Fibroblast of skin of scalp (primary cell): ENCODE measurements around the gene MAGI1.

Experiments
- DNase-seq: peaks from one replicate; pipeline ENCODE4 v3.0.0-alpha.2; 2013

MAGI1 gene

DNA sequence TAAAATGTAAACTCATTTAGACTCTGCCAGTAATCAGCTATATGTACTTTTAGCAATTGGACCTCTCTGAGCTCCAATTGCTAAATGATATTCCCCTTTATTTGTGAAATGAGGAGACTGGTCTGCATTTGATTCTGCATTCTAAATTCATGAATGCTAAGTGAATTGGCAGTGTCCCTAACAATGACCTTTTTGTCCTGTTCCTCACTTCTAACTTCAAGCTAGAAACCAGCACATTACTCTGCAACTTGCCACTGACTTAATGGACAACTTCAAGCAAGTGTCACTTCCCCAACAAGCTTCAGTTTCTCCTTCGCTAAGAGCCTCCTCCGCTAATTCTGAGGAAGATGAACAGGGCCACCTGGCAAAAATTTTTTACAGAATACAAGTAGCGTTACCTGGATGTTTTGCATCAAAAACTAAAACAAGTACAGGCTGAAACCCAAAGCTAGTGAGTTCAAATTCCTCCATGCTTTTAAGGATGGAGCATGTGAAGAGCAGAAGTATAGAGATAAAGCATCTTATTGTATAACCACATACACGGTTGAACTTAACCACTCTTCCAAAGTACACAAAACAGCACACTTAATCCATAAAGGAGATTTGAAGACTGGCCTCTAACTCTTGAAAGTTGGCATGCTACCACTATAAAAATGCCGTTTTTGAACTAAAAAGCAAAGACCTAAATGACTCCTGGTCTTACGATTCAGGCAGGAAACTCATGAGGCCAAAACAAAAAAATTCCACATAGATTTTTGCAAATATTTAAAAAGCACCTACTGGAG is 207.6 kb downstream of the MAGI1 start:
- no peak for DNase-seq

DNA sequence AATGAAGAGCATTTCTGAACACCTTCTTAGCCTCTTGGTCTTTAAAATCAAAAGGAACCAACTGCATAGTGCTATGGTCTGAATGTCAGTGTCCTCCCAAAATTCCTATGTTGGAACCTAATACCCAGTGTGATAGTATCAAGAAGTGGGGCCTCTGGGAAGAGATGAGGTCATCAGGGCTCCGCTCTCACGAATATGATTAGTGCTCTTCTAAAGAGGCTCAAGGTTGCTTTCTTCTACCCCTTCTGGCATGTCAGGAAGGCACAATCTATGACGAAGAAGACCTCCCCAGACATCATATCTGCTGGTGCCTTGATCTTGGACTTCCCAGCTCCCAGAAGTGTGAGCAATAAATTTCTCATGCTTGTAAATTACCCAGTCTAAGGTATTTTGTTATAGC is 209.5 kb downstream of the MAGI1 start:
- DNase-seq = no peak

DNA sequence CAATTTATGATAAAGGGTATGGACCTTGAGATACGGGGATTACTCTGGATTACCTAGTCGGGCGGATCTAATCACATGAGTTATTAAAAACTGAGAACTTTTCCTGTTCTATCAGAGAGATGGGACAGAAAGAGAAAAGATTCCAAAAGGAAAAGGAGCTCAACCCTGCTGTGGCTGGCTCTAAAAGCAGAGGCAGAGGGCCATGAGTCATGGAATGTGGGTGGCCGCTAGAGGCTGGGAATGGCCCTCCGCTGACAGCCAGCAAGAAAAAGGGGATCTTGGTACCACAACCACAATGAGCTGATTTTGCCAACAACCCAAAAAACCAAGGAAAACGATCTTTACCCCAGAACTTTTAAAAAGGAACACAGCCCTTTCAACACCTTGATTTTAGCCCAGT is 210.0 kb downstream of the MAGI1 start:
- peak; percentile 61 for DNase-seq

DNA sequence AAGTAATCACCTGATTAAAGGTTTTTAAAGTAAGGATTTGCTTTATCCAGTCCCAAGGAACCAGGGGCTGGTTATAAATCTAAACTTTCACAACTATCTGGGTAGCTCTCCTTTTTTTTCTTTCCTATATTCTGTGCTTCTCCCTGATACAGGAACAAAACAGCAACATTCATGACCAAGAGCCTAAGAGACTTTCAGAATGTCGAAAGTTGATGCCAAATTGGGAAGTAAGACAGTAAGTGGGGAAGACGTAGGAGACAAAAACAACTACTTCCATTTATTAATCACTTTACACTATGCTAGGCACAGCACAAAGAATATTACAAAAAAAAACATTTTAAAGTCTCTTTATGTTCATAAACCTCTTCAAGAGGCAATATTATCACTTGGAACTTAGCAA is 211.6 kb downstream of the MAGI1 start:
- no peak for DNase-seq

DNA sequence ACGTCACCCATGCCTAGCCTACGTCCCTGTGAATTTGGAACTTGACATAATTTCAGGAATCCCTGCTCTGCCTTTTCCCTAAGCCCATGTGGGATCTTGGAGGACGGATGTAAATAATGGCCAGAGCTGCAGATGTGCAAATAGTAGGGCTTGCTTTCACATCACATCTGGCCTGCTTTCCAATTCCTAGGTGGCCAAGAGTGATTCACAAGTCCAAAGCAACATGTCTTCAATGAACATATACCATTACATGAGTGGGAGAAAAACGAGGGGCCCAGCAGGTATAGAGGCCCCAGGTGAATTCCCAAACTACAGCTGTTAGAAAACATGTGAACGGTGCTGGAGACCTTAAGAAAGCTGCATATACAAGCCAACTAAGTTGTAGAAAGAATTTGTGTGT is 214.6 kb downstream of the MAGI1 start:
- no peak for DNase-seq

DNA sequence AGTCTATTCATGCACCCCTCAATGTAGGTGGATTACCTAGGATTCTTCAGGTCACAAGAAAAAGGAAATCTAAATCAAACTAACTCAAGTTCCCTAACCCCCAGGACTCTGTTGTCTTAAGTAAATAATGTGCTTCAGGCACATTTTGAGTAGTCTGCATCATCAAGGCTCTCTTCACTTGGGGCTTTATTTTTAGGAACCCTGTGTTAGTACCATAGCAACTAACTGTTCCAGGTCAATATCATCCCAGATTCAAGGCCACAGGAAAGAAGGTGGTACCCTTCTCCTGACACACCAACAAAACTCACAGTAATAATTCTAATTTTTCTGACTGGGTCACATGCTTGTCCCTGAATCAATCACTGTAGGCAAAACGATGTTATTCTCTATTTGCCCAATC is 218.1 kb downstream of the MAGI1 start:
- DNase-seq = no peak

DNA sequence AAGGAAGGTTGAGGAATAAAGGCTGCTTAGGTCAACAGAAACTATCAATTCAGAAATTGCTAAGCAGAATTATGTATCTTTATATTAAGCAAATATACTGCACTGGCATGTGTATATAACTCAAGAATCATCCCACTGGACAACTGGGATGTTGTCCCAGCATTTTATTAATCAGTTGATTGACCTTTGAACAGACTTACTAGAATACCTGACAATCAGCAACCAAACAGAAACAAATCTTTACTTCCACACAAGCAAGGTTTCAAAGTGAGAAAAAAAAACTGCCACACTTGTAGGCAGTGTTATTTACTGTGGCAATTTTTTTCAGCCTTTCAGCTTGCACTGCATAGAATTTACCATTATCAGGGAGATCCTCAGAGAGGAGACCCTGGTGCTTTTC is 218.8 kb downstream of the MAGI1 start:
- DNase-seq = no peak

DNA sequence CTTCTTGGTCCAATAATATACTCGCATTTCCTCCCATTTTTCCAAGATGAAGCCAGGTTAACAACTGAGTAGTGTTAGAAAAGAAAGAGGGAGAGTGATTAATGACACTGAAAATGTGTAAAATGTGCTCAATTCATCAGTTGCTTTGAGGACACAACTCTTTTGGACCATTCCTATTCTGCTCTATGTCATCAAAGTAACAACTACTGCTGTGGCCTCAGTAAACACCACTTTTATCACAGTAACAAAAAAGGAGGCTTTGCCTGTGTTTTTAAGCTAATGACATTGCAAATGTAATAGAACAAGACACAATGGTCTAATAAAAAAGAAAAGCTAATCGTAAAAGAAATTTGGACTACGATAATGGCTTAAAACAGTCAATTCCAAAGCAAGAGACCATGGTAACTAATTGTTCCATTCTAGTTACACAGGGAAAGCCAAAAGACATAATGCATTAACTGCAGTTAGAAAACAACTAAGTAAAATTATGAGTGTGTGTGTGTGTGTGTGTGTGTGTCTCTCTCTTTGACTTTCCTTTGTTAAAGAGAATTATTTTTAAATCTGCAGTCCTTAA is 221.1 kb downstream of the MAGI1 start:
- no peak for DNase-seq

DNA sequence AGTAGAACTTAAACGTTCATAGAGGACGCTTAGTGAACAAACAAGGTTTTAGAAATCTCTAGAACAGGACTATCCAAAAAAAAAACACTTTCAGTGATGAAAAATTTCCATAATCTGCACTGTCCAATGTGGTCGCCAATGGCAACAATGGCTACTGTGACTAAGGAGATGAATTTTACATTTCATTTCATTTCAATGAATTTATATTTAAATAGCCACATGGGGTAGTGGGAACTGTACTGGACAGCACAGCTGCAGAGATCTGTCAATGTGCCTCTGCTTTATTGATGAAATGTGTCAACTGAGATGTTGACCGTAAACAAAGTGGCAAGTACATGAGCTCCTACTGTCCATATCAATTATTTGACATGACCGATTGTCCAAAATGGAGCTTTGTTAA is 222.5 kb downstream of the MAGI1 start:
- no peak for DNase-seq

DNA sequence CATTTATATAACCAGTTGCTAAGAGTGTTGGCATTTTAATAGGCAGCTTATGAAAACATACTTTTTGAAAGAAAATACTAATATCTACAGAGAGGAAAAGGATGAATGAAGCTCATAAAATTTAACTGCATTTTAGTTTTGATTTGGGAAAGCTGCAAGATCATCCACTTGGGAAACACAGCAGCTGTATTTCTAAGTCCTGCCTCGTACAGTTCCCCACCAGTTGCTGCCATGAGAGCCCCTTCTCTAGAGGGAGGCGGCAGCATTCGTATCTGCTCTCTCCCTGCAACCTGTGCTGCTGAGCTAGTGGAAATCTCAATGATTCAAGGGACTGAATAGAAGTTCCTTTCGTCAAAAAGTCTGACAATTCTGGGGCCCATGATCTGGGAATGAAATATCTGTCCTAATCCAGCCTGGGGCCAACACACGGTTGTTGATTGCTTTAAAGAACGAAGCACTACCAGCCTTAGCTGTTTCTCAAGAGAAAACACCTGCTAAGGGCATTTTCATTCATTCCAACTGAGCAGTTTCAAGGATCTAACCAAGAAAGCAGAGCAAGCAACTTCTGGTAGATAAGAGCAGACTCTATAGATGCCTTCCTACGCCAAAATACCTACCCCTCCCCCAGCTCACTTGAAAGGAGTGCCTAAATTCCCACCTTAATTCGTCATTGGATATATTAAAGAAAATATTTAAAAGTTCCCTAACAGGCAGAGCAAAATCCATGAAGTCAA is 223.7 kb downstream of the MAGI1 start:
- no peak for DNase-seq

DNA sequence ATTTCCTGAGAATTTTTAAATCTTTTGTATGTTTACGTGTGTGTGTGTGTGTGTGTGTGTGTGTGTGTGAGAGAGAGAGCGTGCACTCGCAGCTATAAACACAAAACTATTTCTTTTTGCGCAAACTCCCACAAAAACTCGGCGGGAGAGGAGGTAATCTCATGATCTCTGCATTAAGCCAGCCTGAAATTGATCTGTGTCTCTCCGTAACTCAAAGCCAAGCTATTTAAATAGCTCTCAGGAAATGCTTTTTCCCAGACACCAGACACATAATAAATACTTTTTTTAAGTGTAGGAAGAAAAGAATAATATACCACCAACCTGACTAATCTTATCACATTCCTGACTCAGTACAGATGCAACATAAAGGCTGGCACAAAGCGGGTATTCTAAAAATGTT is 226.8 kb downstream of the MAGI1 start:
- DNase-seq = no peak

DNA sequence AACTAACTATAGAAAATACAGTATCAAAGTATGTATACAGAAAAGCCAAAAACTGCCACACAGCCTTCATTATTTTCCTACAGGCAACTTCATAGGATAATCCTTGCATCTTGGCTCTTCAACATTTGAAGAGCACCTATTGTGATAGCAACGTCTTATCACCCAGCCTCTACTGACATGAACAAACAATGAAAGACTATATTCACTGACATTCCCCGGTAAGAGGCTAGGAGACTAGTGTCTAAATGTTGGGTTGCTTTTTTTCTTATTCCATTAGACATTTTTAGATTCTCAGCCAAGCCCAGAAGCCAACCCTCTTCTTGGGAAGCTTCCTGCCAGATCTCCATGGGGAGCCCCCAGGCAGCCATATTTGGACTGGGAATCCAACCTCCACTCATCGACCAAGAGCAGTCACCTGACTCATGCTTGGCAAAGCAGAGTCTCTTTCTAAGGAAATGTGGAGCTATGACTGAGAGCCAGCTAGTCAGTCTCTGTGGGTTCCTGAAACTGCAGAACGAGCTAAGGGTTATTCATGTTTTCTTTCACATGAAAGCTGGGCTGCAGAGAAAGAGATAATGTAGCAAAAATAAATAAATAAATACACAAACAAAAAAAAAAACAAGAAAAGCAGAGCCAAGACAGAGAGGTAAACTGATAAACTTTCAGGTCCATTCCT is 227.5 kb downstream of the MAGI1 start:
- peak; percentile 82 for DNase-seq

DNA sequence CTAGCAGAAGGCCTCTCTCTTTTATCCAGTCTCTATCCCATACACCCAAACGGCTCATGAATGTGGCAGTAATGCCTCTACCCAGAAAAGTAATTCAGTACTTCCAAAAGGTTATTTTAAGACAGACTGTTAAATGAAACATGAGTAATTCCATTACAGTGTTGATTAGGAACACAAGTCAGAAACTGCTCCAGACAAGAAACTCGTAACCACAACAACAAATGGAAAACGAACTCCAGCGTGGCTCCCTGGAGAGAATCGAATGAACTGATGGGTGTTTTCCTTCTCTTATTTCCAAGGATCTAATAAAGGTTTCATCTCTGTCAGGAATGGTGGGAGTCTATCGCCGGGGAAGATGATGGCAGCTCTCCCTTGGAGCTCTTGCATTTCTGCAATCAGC is 228.4 kb downstream of the MAGI1 start:
- peak; percentile 35 for DNase-seq

DNA sequence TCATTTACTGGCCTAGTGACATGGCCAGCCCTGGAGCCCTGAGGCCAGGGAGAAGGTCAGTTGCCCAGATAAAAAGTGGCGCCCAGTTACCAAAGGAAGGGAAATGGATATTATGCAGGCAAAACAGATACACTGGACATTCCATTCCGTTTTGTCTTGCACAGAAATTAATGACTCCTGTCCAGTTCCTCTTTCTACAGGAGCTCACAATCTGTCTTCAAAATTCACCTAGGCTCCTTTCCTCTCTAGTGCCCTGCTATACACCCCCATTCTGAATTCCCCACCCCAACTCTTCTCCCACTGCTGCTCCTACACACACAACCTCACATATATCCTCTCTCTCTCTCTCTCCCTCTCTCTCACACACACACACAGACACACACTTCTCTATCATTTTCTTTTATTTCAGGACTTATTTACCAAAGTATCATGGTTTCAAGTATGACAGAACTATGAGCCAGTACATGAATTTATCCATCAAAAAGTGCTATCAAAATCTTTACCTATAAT is 229.0 kb downstream of the MAGI1 start:
- DNase-seq = no peak

DNA sequence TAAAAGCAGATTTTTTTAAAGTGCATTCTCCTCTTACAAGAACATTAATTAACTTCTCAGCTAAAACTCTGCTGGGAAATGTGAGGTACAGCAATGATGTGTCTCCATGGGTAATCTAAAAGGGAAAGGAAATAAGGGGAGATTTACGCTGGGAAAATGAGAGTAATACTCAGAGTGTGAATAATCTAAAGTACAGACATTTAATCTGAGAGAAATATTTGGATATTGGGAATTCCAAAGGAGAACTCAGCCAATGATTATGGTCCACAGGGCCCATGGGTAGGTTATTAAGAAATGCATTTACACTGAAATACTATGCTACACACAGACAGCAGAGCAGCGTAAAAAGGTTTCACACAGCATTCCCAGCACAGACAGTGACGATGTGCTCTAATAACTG is 229.9 kb downstream of the MAGI1 start:
- no peak for DNase-seq

DNA sequence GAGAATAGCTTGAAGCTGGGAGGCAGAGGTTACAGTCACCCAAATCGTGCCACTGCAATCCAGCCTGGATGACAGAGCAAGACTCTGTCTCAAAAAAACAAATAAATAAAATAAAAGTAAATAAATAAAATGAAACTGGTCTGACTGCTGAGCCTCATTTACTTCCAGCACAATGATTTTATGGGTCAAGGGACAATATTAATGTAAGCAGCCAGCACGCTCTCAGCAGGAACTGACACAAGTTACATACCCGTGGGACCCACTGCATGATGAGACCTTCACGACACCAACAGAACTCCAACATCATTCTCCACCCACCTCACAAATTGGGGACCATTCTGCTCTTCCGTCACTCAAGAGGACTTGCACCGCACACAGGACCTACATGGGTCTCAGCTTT is 230.3 kb downstream of the MAGI1 start:
- no peak for DNase-seq

DNA sequence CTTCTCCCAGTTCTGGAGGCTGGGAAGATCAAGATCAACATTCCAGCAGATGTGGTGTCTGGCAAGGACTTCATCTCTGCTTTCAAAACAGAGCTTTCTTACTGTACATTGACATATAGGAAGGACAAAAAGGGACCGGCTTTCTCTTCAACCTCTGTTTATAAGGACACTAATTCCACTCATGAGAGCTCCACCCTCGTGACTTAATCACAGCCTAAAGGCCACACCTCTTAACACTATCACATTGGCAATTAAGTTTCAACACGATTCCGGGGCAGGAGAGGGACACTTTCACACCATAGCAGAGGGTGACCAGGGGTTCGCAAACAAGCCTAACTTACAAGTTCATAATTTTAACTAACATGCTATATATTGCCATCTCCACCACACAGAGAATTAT is 231.5 kb downstream of the MAGI1 start:
- no peak for DNase-seq

DNA sequence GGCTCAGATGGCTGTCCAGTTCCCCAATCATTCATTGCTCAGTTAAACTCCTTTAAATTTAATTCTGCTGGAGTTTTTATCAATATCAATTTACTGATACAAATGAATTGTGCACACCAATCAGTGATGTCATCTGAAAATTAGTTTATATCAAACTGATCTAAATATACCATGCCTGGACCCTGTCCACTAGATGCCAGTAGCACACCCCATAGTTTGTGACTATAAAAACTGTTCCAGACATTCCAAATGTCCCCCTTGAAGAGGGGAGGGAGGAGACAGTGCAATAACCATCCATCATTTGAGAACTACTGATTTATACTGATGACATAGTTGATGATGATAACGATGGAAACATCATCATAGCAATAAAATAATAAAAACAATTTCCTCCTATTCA is 232.1 kb downstream of the MAGI1 start:
- DNase-seq = peak; percentile 22

DNA sequence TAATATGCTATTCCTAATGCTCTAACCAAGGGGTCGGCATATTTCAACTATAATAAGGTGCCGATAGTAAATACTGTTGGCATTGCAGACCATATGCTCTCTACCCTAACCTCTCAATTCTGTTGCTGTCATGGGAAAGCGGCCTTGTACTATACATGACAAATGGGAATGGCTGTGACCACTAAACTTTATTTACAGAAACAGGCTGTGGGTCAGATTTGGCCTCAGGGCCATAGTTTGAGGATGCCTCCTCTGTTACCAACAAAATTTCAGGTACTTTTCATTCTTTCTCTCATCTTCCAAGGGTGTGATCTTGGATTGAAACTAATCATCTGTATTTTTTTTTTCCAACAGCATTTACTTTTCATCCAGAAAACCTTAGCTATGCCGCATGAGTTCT is 242.0 kb downstream of the MAGI1 start:
- no peak for DNase-seq

DNA sequence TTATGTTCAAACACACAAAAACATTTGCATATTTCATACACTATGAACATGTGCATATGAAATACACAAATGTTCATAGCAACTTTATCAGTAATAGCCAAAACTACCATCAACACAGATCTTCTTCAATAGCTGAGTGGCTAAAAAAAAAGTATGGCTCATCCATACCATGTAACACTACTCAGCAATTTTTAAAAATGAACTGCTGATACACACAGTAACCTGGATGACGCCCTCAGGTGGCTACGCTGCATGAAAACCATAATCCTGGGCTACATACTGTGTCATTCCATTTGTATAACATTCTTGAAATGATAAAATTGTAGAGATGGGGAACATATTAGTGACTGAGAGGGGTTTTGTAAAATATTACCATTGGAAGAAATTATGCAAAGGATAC is 243.6 kb downstream of the MAGI1 start:
- no peak for DNase-seq

DNA sequence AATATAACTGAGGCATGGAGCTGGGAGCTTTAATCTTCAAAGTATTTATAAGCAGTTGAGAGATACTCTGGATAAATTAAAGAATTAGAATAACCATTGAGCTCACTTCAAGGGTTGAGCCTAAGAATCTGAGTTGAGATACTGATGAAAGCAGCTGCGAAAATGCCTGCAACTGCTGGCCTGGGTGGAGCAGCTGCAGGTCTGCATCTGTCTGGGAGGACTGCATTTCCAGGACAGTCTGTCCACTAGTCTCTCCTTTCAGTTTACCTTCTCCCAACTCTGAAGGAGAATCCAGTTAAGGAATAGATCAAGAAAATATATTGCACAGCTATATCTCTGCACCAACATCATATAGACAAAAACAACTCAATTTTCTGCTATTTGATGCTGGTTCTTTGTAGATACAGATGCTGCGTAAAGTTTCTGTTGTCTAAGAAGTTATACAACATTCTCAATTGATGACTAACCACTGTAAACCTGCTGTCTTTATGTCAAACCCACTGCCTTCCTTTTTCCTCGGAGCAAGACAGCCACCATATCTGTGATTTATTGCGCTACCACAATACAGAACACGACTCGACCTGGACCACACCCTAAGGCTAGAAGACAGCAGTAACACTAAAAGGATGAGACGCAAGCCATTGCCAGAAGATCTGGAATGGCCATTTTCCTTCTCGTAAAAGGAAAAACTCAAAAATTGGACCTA is 245.1 kb downstream of the MAGI1 start:
- no peak for DNase-seq

DNA sequence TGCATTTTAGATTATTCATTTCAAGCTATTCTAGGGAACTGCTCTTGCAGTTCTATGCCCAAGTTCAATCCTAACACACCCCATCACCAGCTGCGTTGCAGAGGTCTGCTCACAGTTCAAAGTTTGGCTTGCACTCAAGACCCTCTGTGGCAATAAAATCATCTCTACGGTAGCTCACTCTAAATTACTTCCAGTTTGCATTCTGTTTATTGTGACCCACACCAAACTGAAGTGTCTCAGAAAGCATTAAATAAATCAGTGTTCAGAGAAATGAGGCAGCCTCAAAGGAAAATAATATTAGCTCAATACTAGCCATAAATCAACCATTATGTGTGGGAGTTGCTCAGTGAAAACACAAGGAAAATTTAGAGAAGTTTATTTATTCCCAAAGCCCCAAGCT is 250.3 kb downstream of the MAGI1 start:
- no peak for DNase-seq

DNA sequence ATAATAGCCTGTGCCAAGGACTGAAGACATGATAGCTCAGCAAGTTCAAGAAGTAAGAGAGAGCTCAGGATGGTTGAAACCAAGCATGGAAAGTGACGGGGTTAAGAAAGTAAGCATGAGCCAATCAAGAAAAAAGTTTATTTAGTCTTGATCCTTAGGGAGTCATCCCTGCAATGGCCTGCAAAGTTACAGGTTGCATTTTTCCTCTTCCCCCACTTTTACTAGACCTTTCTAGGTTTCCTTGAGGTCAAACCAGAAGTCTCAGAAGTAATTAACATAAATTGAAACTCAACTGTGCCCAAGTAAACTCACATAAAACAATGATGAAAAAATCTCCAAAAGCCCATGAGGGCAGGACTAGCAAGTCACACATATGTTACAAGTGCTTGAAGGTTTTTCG is 250.9 kb downstream of the MAGI1 start:
- DNase-seq = no peak
